DMS79 (cell line): ENCODE results near the gene AQP5.

ENCODE experiments used
- DNase-seq: peaks from one replicate; lab custom pipeline; 2025; lab: John Stamatoyannopoulos, UW

AQP5 gene

DNA sequence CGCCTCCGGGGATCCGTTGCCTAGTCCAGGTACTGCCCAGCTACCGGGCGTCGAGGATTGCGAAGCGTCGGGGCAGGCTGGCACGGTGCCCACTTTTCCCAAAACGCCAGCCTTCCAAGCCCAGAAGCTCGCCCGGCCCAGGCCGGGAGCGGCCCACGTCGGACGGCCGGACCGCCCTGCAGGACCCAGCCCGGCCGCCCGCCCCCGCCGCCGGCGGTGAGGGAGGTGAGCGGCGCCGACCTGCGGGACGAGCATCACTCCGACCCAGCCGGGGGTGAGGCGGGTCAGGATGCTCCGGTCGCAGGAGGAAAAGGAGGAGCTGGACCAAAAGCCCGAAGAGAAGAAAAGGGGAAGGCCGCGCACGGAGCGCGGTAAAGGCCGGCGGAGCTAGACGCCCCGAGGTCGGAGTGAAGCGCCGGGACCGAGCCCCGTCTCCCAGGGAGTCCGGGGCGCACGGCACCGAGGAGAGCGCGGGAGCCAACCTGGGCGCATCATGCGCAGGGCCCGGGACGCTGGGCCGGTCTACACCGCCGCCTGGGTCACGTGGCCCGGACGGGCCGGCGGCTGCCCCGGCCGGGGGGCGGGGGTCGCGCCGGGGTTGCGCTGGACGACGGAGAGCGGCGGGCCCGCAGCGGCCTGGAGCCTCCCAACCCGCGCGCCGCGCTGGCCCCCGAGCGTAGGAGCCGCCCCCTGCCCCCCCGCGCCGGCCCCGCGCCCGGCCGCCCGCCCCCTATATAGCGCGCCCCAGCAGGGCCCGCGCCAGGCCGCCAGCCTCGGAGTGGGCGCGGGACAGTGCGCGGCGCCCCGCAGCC lies at the start of gene AQP5:
Gene AQP5, plus strand, starts transcription at position 762 of the 812 bp plus-strand sequence. CDS start 146 bp downstream, outside the sequence.
- no peak for DNase-seq

DNA sequence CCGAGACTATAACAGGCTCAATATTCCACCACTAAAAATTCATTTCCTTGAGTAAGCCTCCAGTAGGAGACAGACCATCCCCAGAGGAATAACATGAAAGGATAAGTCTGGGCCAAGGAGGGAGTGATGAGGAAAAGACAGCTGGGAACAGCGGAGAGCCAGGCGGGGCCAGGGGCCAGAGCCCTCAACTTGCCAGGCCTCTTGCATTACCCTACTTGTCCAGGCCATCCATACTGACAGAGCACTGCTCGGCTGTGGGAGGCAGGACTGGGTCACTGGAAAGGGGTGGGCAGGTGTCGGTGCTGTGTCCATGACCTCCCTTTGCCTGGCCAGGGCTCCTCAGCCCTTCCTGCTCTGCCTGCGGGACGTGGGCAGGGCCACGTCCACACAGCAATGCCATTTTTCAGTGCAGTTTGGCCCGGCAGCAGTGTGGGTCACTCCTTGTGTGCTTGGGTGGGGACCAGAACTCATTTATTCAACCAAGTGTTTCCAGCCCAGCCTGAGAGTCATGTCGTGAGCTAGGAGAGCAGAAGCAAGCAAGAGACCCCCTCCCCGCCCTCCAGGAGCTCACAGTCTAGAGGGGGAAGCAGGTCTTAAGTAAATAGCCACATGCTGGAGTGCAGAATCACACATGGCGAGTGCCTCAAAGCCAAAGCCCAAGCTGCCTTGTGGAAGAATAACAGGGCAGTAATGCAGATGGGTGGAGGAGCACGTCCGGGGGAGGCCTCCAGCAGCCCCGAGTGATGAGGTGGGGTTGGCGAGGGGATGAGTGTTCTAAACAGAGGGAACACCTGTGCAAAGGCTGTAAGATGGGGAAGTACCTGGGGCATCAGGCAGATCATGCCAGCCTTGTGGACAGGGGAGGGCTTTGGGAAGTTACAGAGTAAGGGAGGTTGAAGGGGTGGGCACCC lies 49.1 kb upstream of the AQP5 start:
- DNase-seq, result no peak

DNA sequence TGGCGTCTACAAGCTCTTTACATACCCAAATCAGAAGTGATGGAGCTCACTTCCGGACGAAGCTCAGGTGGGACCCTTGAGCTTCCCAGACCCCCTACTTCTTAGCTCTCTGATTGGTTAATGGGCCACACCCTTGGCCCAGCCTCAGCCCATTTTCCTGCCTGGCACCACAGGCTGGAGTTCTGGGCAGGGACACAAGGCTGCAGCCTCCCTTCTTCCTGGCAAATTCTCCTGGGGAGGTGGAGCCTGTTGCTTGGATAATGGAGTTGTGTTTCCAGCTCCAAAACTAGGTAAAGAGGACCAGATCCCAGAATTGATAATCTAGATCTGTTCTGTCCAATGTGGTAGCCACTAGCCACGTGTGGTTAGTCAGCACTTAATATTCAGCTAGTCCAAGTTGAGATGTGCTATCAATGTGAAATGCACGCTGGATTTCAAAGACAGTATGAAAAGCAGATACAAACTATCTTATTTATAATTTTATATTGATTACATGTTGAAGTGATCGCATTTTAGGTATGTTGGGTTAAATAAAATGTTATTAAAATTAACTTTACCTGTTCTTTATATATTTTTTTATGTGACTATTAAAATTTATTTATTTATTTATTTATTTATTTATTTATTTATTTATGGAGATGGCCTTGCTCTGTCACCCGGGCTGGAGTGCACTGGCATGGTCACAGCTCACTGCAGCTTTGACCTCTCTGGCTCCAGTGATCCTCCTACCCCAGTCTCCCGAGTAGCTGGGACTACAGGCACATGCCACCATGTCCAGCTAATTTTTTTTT lies 45.3 kb upstream of the AQP5 start:
- no peak for DNase-seq

DNA sequence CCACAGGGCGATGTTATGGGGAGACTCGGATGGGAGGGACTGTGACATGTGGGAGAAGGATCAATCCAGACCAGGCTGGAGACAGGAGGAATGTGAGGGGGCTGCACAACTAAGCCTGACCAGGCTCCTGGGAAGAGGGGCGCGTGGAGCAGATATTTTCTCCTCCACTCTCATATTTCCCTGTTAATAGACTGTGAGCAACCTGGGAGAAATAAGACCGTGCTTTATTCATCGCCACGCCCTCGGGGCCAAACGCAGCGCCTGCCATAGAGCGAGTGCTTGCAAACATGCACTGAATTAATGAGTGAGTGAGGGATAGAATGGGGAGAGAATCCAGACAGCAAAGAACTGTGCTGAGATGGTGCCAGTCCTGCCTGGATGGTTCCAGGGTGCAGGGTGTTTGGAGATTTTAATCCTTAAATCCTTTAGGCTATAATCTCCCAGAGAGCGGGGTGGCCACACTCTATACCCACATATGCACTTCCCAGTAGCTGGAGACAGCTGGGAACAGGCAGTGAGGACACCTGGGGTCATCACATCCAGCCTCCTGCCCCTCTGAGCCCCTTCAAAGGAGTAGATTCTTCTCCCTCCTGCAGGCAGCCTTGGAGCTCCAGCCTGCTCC lies 44.4 kb upstream of the AQP5 start:
- DNase-seq, result no peak

DNA sequence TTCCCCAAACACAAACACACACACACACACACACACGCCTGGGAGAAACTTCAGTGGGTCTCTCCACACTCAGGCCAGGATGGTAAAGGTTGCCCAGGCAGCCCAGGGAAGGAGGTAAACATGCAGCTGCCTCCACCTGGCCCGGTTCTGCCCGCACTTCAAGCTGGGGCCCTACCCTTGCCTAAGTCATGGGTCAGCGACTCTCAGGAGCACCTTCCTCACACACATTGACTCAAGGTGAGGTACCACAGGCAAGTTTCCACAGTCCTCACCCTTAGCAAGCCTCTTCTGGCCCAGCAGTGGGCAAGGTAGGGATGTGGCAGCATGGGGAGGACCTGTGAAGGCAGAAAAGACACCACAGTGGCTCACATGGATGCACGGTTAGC lies 43.9 kb upstream of the AQP5 start:
- DNase-seq, result no peak

DNA sequence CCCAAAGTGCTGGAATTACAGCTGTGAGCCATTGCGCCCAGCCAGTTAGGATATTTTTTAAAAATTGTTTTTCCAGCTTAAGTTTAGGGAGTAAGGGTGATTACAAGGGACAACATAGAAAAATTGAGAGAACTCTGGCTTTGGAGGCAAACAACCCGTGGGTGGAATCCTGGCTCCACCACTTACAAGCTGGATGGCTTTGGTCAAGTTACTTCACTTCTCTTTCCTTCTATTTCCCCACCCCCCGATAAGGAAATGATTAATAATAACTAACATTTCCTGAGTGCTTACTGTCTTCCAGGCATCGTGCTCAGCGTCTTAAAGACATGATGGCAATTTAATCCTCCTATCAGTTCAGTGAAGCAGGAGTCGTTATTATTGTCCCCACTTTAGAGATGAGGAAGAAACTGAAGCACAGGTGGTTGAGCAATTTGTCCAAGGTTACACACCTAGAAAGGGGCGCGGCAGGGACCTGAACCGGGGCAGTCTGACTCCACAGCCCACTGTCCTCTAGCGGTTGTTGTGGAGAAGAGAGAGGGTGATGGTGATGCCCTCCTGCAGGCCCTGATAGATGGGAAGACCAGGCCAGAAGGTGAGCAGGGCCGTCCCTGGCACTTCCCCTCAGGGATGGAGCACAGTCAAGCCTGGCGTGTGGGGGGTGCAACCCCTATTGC lies 41.3 kb upstream of the AQP5 start:
- no peak for DNase-seq

DNA sequence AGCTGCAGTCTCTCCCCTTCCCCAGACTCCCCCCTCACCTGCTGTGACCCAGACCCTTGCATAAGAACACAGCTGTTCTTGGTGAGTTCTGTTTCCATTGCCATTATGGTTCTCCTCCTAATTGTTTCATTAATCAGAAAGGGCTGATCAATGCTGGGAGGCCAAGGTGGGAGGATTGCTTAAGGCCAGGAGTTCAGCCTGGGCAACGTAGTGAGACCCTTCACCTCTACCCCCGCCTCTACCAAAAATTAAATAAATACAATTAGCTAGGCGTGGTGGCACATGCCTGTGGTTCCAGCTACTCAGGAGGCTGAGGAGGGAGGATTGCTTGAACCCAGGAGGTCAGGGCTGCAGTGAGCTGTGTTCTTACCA lies 40.8 kb upstream of the AQP5 start:
- DNase-seq, result no peak

DNA sequence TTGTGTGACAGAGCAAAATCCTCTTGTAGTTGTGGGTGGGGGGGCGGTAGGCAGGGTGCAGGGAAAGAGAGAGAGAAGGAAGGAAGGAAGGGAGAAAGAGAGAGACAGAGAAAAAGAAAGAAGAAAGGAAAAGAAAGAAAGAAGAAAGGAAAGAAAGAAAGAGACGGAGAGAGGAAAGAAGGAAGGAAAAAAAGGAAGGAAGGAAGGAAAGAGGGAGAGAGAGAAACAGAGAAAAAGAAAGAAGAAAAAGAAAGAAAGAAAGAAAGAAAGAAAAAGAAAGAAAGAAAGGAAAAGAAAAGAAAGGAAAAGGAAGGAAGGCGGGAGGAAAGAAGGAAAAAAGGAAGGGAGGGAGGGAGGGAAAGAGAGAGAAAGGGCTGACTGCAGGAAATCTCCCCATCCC lies 40.4 kb upstream of the AQP5 start:
- DNase-seq, result no peak

DNA sequence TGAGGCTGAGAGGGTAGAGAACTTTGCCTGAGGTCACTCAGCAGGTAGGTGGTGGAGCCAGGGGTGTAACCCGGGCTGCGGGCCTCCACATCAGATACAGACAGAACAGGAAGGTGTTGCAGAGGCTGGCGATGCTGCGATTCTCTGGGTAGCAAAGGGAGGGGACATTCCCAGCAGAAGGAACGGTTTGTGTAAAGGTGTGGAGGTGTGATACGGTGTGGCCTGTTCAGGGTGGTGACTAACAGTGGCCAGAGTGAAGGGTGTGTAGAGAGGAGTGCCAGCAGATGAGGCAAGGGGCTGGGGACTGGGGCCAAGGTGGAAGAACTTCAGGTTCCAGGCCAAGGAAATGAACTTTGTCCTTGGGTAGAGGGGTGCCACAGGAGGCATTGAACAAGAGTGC lies 39.7 kb upstream of the AQP5 start:
- no peak for DNase-seq

DNA sequence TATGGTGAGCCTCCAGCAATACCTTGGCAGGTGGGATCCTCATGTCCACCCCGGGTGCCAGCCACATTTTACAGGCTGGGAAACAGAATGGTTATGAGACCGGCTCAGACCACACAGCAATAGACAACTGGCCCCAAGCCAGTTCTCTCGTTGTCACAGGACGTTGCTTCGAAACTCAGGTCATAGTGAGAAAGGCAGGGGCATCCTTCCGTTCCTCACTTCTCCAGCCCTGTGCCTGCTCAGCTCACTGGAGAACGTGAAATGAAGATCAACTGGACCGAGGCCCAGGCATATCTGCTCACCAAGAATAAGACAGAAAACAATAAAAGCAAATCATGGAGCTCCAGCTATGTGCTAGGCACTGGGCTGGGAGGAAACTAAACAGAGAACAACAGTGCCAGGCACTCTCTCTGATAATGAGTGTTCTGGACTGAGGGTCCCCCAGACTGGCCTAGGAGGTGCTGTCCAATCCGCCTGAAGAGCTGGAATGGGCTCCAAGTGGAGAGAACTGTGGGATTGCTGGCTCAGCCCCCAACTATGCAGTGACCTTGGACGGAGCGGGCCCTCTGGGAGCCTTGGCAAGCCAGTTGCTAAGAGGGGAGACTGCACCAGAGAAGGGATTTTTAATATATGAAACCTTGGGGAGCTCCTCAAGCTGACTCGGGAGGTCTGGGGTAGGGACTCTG lies 39.2 kb upstream of the AQP5 start:
- DNase-seq, result no peak

DNA sequence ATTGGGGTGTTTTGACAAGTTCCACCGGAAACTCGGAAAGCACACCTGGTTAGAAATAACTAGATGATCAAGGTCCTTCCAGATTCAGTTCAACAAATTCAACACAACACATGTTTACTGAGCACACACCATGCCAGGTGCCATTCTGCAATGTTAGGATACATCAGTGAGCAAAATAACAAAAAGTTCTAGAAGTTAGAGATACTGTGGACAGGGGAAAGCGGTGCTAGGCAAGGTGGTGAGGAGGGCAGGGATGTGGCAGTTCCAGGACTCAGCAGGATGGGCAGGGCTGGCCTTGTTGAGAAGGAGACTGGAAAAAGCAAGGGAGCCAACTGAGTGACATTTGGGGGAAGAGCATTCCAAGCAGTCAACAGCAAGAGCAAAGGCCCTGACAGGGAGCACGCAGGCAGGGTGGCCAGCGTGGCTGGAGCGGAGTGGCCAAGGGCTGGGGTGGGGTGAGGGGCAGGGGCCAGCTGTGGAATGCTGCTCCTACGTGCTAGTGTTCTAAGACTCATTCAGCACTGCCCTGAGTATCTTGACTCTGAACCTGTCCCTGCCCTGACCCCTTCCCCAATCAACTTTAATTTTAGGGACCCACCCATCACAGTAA lies 38.5 kb upstream of the AQP5 start:
- DNase-seq, result no peak

DNA sequence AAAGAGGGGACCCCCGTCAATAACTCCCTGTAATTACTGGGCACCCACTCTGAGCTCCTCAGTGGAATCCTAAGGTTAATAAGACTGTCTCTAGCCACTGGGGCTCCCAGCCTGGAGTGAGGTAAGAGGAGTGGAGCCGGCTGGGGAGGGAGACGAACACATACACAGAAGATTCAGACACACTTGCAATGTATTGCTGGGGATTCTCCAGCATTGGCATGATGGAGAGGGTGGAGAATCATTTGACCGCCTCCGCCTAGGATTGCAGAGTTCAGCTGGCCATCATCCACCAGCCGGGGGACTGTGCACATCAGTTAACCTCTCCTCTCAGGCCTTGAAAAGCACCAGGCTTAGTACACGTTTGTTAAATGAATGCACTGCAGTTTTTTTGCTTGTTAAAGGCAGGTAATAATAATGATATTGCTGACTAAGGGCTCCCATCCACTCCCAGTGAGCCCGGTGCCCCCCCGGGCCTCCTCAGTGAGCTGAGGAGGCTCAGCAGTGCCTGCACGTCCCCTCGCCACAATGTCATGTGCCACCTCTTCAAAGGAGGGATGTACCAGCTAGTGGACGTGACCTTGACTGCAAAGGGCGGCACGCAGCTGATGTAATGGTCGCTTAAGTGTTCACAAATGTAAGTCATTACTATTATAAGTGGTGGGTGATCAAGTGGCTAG lies 37.7 kb upstream of the AQP5 start:
- no peak for DNase-seq

DNA sequence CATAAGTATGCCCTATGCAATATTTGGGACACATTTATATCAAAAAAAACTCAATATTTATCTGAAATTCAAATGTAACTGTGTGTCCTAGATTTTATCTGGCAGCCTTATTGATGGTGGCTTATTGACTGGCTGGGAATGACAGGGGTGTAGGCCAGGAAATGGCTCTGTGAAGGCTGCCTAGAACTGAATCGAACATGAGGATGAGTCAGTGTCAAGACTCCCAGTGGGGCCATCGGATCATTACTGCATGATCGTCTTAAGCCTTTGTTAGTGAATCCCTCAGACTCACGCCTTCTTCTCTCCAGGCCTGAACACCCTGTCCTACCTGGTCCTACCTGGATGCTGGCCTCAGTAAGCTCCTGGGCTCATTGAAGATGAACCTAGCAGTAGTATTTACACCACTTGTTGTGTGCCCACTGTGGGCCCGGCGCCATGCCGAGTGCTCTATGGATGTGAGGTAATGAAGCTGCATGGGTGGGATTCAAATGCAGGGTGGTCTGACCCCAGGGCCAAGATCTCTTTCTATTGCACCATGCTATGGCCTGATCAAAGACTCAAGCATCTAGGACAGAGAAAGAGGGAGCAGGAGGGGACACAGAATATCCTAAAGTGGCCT lies 36.9 kb upstream of the AQP5 start:
- no peak for DNase-seq

DNA sequence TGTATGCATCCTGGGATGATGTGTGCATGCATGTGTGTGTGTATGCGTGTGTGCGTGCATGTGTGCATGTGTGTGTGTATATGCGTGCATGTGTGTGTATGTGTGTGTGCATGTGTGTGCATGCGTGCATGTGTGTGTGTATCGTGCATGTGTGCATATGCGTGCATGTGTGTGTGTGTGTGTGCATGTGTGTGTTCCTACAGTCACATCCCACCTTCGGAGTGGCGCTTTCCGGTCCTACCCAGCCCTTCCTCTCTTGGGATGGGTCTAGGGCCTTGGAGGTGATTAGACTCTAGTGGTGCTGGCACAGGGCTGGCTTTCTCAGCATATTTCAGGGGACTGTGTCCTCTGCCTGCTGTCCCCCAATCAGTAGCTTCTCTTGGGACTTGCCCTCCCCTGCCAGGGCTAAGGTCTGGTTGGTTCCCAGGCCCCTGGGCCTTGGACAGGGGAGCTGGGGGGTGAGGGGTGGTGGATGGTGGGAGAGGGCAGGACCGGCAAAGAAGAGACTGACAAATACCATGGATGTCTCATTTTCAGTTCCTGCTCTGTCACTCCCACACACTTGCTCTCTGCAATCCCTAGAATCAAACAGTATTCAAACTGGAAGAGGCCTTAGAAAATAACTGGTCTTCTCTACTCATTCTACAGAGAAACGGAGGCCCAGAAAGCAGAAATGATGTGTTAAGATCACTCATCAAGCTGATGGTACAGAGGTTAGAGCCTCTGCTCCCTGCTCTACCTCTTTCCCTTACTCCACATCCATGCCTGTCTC lies 36.1 kb upstream of the AQP5 start:
- no peak for DNase-seq

DNA sequence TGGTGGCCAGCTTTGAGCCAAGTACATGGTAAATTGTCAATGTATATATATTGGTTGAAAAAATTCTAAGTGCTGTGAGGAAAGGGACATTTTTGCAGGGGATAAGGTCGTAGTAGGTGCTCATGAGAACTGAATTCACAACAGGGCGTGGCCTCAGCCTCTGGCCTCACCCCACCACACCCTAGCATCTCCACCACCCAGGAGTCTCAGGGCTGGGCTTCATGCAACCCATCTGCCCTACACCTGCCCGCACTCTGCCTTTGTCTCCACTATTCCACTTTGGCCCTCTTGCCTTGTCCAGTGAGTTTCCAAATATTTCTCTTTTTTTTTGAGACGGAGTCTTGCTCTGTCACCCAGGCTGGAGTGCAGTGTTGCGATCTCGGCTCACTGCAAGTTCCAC lies 33.2 kb upstream of the AQP5 start:
- DNase-seq, result no peak

DNA sequence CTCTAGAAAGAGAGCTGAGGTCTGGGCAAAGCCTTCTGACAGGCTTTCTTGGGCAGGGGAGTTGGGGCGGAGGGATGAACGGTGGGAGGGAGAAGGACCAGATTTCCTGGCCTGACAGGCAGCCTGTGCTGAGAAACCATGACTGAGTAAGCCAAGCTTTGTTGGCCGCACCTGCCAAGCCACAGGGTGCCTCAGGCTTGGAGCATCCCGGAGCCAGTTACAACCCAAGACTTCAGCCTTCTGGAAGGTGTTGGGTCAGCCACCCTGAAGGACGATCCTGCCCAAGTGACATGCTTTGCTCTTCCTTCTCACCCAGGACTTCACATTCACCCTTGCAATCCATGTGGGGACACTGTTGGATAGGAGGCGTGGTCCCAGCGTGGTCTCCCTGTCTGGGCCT lies 32.1 kb upstream of the AQP5 start:
- no peak for DNase-seq

DNA sequence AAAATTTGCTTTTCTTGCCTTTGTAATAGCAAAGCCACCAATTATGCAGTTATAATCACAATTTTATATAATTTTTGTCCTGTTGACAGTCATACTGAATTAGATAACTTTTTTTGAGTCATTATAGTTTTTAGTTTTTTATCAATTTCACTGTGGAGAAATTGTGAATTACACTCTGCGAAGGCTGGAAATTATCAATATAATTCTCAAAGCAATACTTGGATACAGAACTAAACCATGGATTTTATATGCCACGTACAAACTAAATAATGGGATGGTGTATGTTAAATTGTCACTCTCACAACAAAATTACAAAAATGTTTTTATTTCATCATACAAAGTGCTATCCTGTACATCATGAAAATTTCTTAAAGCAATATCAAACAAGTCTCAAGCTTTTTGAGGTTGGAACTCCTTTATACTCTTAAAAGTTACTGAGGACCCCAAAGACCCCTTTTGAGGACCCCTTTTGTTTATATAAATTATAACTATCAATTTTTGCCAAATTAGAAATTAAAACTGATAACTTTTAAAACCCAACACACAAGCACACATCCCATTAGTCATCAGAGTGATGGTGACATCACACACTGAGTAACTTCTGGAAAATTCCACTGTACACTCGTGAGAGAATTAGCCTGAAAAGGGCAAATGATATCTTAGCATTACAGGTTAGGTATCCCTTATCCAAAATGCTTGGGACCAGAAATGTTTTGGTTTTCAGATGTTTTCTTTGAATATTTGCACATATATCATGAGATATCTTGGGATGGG lies 31.0 kb upstream of the AQP5 start:
- DNase-seq, result no peak

DNA sequence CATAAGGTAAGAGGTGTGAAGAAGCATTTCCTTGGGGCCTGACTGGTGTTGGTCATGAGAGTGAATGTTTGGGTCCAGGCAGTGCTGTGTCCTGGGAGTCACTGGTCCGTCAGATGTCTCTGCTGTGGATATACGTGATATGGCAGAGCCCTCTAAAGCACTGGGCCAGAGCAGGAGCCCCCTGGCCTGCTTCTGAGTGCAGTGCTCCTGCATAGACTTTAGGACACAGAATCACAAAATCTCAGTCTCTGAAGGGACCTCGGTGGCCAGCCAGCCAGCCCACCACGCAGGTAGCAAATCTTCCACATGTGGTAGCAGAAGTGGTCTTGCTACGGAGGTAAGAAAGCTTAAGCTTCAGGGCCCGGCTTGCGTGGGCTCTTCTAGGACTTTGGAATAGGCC lies 29.6 kb upstream of the AQP5 start:
- no peak for DNase-seq
